CD4-positive, alpha-beta memory T cell (primary cell): ENCODE measurements around the gene RRAGC. TPM values are rescaled to one million over a fixed set of nuclear protein-coding genes. Genes with fewer than 3 reads are reported as not detected.

ENCODE experiments used
- CTCF ChIA-PET: fragments of 350-600 bp; sonication (Branson Sonifier 250); formaldehyde crosslinking; loops from one replicate; lab custom pipeline; 2021; ENCODE audit warnings: inconsistent platforms; ENCODE audit not compliant: partially characterized antibody; lab: Charles Lee
- POLR2A ChIA-PET: fragments of 350-600 bp; sonication (Branson Sonifier 250); formaldehyde crosslinking; loops from one replicate; lab custom pipeline; 2021; ENCODE audit not compliant: partially characterized antibody; lab: Charles Lee
- DNase-seq, 5 donors: peaks; one replicate each; pipeline versions ENCODE4 v3.0.0 to v3.0.0-alpha.2; 2020 to 2022; ENCODE audit warnings: mixed read lengths in 1 of 5
- H3K27ac ChIP-seq: one replicate; pipeline ENCODE4 v1.7.0; 2013; ENCODE audit warnings: low read depth, low read length
- H3K27me3 ChIP-seq: 2 replicates; pipeline ENCODE4 v1.7.0; 2013; ENCODE audit warnings: mild to moderate bottlenecking, low read length, moderate library complexity; ENCODE audit not compliant: insufficient read depth
- H3K36me3 ChIP-seq: 2 replicates; pipeline ENCODE4 v1.7.0; 2013; ENCODE audit warnings: mild to moderate bottlenecking, low read length, moderate library complexity; ENCODE audit not compliant: insufficient read depth
- H3K4me1 ChIP-seq: 2 replicates; pipeline ENCODE4 v1.7.0; 2013; ENCODE audit warnings: mild to moderate bottlenecking, low read length, moderate library complexity; ENCODE audit not compliant: insufficient read depth
- H3K4me3 ChIP-seq, 2 donors: one replicate each; pipeline ENCODE4 v1.7.0; 2013; ENCODE audit warnings: low read length in 2 of 2, mild to moderate bottlenecking in 1 of 2
- H3K9me3 ChIP-seq, 2 donors: one replicate each; pipeline ENCODE4 v1.7.0; 2013; ENCODE audit warnings: low read length in 2 of 2, control low read depth in 1 of 2; ENCODE audit not compliant: control insufficient read depth in 1 of 2
- H3K27ac Mint-ChIP-seq, 7 donors: one replicate each; pipeline ENCODE4 v1.8.0; 2020 to 2021; ENCODE audit warnings: mixed read lengths in 7 of 7, mild to moderate bottlenecking in 6 of 7, inconsistent platforms in 3 of 7, moderate library complexity in 3 of 7
- H3K27me3 Mint-ChIP-seq, 2 donors: one replicate each; pipeline ENCODE4 v1.8.0; 2020 to 2021; ENCODE audit warnings: mixed read lengths in 2 of 2
- H3K36me3 Mint-ChIP-seq, 2 donors: one replicate each; pipeline ENCODE4 v1.8.0; 2020 to 2021; ENCODE audit warnings: mixed read lengths in 2 of 2, inconsistent platforms in 1 of 2, mild to moderate bottlenecking in 1 of 2
- H3K4me1 Mint-ChIP-seq, 4 donors: one replicate each; pipeline ENCODE4 v1.8.0; 2020 to 2021; ENCODE audit warnings: mixed read lengths in 4 of 4, mild to moderate bottlenecking in 1 of 4
- H3K4me3 Mint-ChIP-seq, 8 donors: one replicate each; pipeline ENCODE4 v1.8.0; 2020 to 2021; ENCODE audit warnings: mixed read lengths in 8 of 8, mild to moderate bottlenecking in 7 of 8, moderate library complexity in 6 of 8, inconsistent platforms in 3 of 8
- H3K9me3 Mint-ChIP-seq, 8 donors: one replicate each; pipeline ENCODE4 v1.8.0; 2020 to 2021; ENCODE audit warnings: mixed read lengths in 8 of 8, mild to moderate bottlenecking in 5 of 8, inconsistent platforms in 3 of 8, moderate library complexity in 1 of 8
- intact Hi-C: fragments of 100-400 bp; cut with micrococcal nuclease; formaldehyde crosslinking; loops from one replicate; pipeline ENCODE4 v1.15.1; 2023
- polyA plus RNA-seq, 2 donors: library from polyadenylated mRNA; unstranded; fragments of 300-500 nt; fragmentation: Illumina TruSeq; gene quantifications; one replicate each; pipeline ENCODE4 v1.2.3, GENCODE V29; 2021
- total RNA-seq, 2 experiments: library from RNA; stranded (reverse); gene quantifications; one replicate each; pipeline ENCODE4 v1.2.3, GENCODE V29; 2021

RRAGC gene
- total and polyA plus RNA-seq, 4 experiments from 2014 or later: 8.8 to 25.2 (median 16.8) TPM

GRCh38 chr1:38791892-38792291 lies 67.7 kb downstream of the RRAGC start:
- peaks cover 49 to 50% of the 10 kb centered on the region in 2 donors for H3K27me3 Mint-ChIP-seq
- intact Hi-C loops: no loop called here
- Histone ChIP-seq H3K4me1 (no peaks in the 10 kb centered on the region), H3K27me3 (peaks cover 10% of the 10 kb centered on the region), H3K27ac (no peak overlapping the region), H3K36me3 (no peaks in the 10 kb centered on the region), H3K4me3 (no peak overlapping the region), H3K9me3 (peaks cover 0 to 6% of the 10 kb centered on the region in 2 donors)
- H3K27ac Mint-ChIP-seq: no peak overlapping the region
- peaks cover 0 to 7% of the 10 kb centered on the region in 2 donors for H3K36me3 Mint-ChIP-seq
- no peaks in the 10 kb centered on the region for H3K4me1 Mint-ChIP-seq
- CTCF ChIA-PET: no interaction called here
- H3K4me3 Mint-ChIP-seq: no peak overlapping the region
- POLR2A ChIA-PET: no interaction called here
- no peak for DNase-seq
- peaks cover 4 to 42% (median 28%) of the 10 kb centered on the region in 8 donors for H3K9me3 Mint-ChIP-seq

- Histone ChIP-seq H3K27me3 (peaks cover 10% of the 10 kb centered on the region), H3K27ac (no peak overlapping the region), H3K4me1 (no peaks in the 10 kb centered on the region), H3K36me3 (no peaks in the 10 kb centered on the region), H3K9me3 (peaks cover 0 to 6% of the 10 kb centered on the region in 2 donors), H3K4me3 (no peak overlapping the region)
- intact Hi-C loops: no loop called here
- Mint-ChIP-seq H3K4me1 (no peaks in the 10 kb centered on the region), H3K27ac (no peak overlapping the region), H3K36me3 (peaks cover 0 to 7% of the 10 kb centered on the region in 2 donors), H3K4me3 (no peak overlapping the region), H3K27me3 (peaks cover 53 to 54% of the 10 kb centered on the region in 2 donors), H3K9me3 (peaks cover 4 to 42% (median 28%) of the 10 kb centered on the region in 8 donors)
- POLR2A ChIA-PET: no interaction called here
- no peak for DNase-seq
- CTCF ChIA-PET: no interaction called here
Observed at GRCh38 chr1:38791164-38791515, 68.4 kb downstream of the RRAGC start.

GRCh38 chr1:38790422-38791163 lies 69.0 kb downstream of the RRAGC start:
- Histone ChIP-seq H3K9me3 (peaks cover 0 to 6% of the 10 kb centered on the region in 2 donors), H3K4me3 (no peak overlapping the region), H3K36me3 (no peaks in the 10 kb centered on the region), H3K27me3 (peaks cover 10% of the 10 kb centered on the region), H3K4me1 (no peaks in the 10 kb centered on the region), H3K27ac (no peak overlapping the region)
- intact Hi-C loops: no loop called here
- no peaks in the 10 kb centered on the region for H3K4me1 Mint-ChIP-seq
- H3K36me3 Mint-ChIP-seq: peaks cover 0 to 7% of the 10 kb centered on the region in 2 donors
- CTCF ChIA-PET: no interaction called here
- no peak overlapping the region for H3K27ac Mint-ChIP-seq
- DNase-seq: no peak
- peaks cover 4 to 42% (median 28%) of the 10 kb centered on the region in 8 donors for H3K9me3 Mint-ChIP-seq
- peaks cover 57 to 58% of the 10 kb centered on the region in 2 donors for H3K27me3 Mint-ChIP-seq
- no peak overlapping the region for H3K4me3 Mint-ChIP-seq
- POLR2A ChIA-PET: no interaction called here

GRCh38 chr1:38789498-38790169 lies 69.9 kb downstream of the RRAGC start:
- Mint-ChIP-seq H3K4me1 (no peaks in the 10 kb centered on the region), H3K27me3 (peaks cover 59 to 64% of the 10 kb centered on the region in 2 donors), H3K4me3 (no peak overlapping the region), H3K27ac (no peak overlapping the region), H3K9me3 (peaks cover 4 to 37% (median 26%) of the 10 kb centered on the region in 8 donors), H3K36me3 (peaks cover 0 to 7% of the 10 kb centered on the region in 2 donors)
- Histone ChIP-seq H3K4me3 (no peak overlapping the region), H3K9me3 (peaks cover 0 to 6% of the 10 kb centered on the region in 2 donors), H3K4me1 (no peaks in the 10 kb centered on the region), H3K36me3 (no peaks in the 10 kb centered on the region), H3K27ac (no peak overlapping the region), H3K27me3 (peaks cover 10% of the 10 kb centered on the region)
- intact Hi-C loops: no loop called here
- DNase-seq: no peak
- CTCF ChIA-PET: no interaction called here
- POLR2A ChIA-PET: no interaction called here

GRCh38 chr1:38788341-38789336 lies 70.9 kb downstream of the RRAGC start:
- Mint-ChIP-seq H3K27ac (no peak overlapping the region), H3K9me3 (peaks cover 0 to 27% (median 18%) of the 10 kb centered on the region in 8 donors), H3K4me1 (no peaks in the 10 kb centered on the region), H3K4me3 (no peak overlapping the region), H3K36me3 (peaks cover 0 to 3% of the 10 kb centered on the region in 2 donors), H3K27me3 (peaks cover 60 to 68% of the 10 kb centered on the region in 2 donors)
- POLR2A ChIA-PET: no interaction called here
- H3K36me3 ChIP-seq: no peaks in the 10 kb centered on the region
- H3K4me3 ChIP-seq: no peak overlapping the region
- peaks cover 10% of the 10 kb centered on the region for H3K27me3 ChIP-seq
- CTCF ChIA-PET: no interaction called here
- intact Hi-C loops: no loop called here
- no peak for DNase-seq
- peaks cover 0 to 6% of the 10 kb centered on the region in 2 donors for H3K9me3 ChIP-seq
- no peak overlapping the region for H3K27ac ChIP-seq
- no peaks in the 10 kb centered on the region for H3K4me1 ChIP-seq

Other genes with a start within 250 kb of the RRAGC start
- 10 to 100 TPM; 13.4 to 15.4 TPM for gene MYCBP, start 13.6 kb upstream of the RRAGC start, total RNA-seq
- 10 to 100 TPM; 55.6 to 77.8 TPM for gene MYCBP, start 13.6 kb upstream of the RRAGC start, polyA plus RNA-seq
- not detected for gene GJA9, start 21.8 kb upstream of the RRAGC start, total RNA-seq
- gene GJA9, start 21.8 kb upstream of the RRAGC start, polyA plus RNA-seq: not detected
- gene RHBDL2, start 82.1 kb upstream of the RRAGC start, total RNA-seq: not detected
- not detected for gene RHBDL2, start 82.1 kb upstream of the RRAGC start, polyA plus RNA-seq
- gene AKIRIN1, start 131.5 kb upstream of the RRAGC start, total RNA-seq: 10 to 100 TPM; 79.6 to 84.9 TPM
- gene AKIRIN1, start 131.5 kb upstream of the RRAGC start, polyA plus RNA-seq: 100 to 1,000 TPM; 129 to 131 TPM
- gene NDUFS5, start 166.6 kb upstream of the RRAGC start, total RNA-seq: 100 to 1,000 TPM; 122 to 125 TPM
- gene NDUFS5, start 166.6 kb upstream of the RRAGC start, polyA plus RNA-seq: 100 to 1,000 TPM; 616 to 665 TPM